Tibial nerve (tissue), 4 donors: ENCODE data around the gene CACNG1. TPM values are rescaled to one million over a fixed set of nuclear protein-coding genes. Genes with fewer than 3 reads are reported as not detected.

ENCODE experiments used
- DNase-seq, 2 donors: peaks; one replicate each; pipeline ENCODE4 v3.0.0-alpha.2; 2019; ENCODE audit warnings: low spot score in 2 of 2
- H3K27ac ChIP-seq, 4 donors: fragments of 200-600 bp; sonication (generic) in 3 of 4; one replicate each; pipeline ENCODE4 v1.5.1; 2017 to 2019; ENCODE audit warnings: mild to moderate bottlenecking in 1 of 4
- H3K27me3 ChIP-seq, 2 donors: fragments of 200-600 bp; sonication (generic) in 1 of 2; one replicate each; pipeline versions ENCODE4 v1.5.1 to v1.6.0; 2017 to 2019
- H3K36me3 ChIP-seq, 3 donors: fragments of 200-600 bp; sonication (generic); one replicate each; pipeline ENCODE4 v1.5.1; 2018 to 2019
- H3K4me1 ChIP-seq, 4 donors: fragments of 200-600 bp; sonication (generic) in 3 of 4; one replicate each; pipeline ENCODE4 v1.5.1; 2017 to 2019
- H3K4me3 ChIP-seq, 4 donors: fragments of 200-600 bp; sonication (generic) in 3 of 4; one replicate each; pipeline ENCODE4 v1.5.1; 2017 to 2019; ENCODE audit warnings: mild to moderate bottlenecking in 1 of 4, moderate library complexity in 1 of 4
- H3K9me3 ChIP-seq, 4 donors: fragments of 200-600 bp; sonication (generic) in 3 of 4; one replicate each; pipeline ENCODE4 v1.5.1; 2017 to 2019
- CTCF ChIP-seq, 5 experiments: fragments of 200-600 bp in 3 of 5; fragments of 450-650 bp in 2 of 5; sonication (generic) in 3 of 5; IDR thresholded peaks; one replicate each; pipeline ENCODE4 v1.5.1; 2016 to 2019; ENCODE audit warnings: antibody characterized with exemption in 5 of 5, mild to moderate bottlenecking in 3 of 5, moderate library complexity in 2 of 5
- EP300 ChIP-seq, 2 donors: sonication (generic); formaldehyde crosslinking; IDR thresholded peaks; one replicate each; pipeline ENCODE4 v1.6.1; 2017; ENCODE audit warnings: antibody characterized with exemption in 2 of 2, mild to moderate bottlenecking in 1 of 2
- POLR2A ChIP-seq, 2 donors: fragments of 450-650 bp; IDR thresholded peaks; one replicate each; pipeline ENCODE4 v1.6.1; 2017; ENCODE audit warnings: antibody characterized with exemption in 2 of 2, mild to moderate bottlenecking in 2 of 2, moderate library complexity in 2 of 2
- WGBS, 2 donors: methylation state at CpG; one replicate each; pipeline ENCODE4 v1.1.5; 2018; 5-methylcytosine and 5-hydroxymethylcytosine counted together
- total RNA-seq, 4 donors: library from RNA; depleted of rRNA; stranded (reverse); fragments of >200 nt; gene quantifications; one replicate each; pipeline ENCODE4 v1.1.0, GENCODE V29; 2016

Gene CACNG1
- total RNA-seq, 4 donors from 2014 or later = not detected

GRCh38 chr17:67069603-67070136 is 25.3 kb downstream of the CACNG1 start:
- 74 to 75% methylated on average over 5 of the region's 5 CpGs for WGBS, 2 donors
- no peak overlapping the region for H3K27ac ChIP-seq
- H3K27me3 ChIP-seq = no peaks in the 10 kb centered on the region
- H3K4me3 ChIP-seq = no peak overlapping the region
- H3K36me3 ChIP-seq = peaks cover 0 to 21% (median 0%) of the 10 kb centered on the region in 3 donors
- no peaks in the 10 kb centered on the region for H3K9me3 ChIP-seq
- TF ChIP-seq EP300 (IDR thresholded peaks at IDR 0.05) = no peak
- no peak for TF ChIP-seq CTCF (IDR thresholded peaks at IDR 0.05)
- TF ChIP-seq POLR2A (IDR thresholded peaks at IDR 0.05) = no peak
- no peak for DNase-seq
- H3K4me1 ChIP-seq = no peaks in the 10 kb centered on the region

GRCh38 chr17:67071595-67071994 is 27.2 kb downstream of the CACNG1 start:
- Histone ChIP-seq H3K4me1 (no peaks in the 10 kb centered on the region), H3K27ac (no peak overlapping the region), H3K36me3 (peaks cover 0 to 35% (median 0%) of the 10 kb centered on the region in 3 donors), H3K27me3 (no peaks in the 10 kb centered on the region), H3K4me3 (no peak overlapping the region), H3K9me3 (no peaks in the 10 kb centered on the region)
- DNase-seq = no peak
- TF ChIP-seq POLR2A (IDR thresholded peaks at IDR 0.05) (no peak), CTCF (IDR thresholded peaks at IDR 0.05) (no peak), EP300 (IDR thresholded peaks at IDR 0.05) (no peak)

DNA sequence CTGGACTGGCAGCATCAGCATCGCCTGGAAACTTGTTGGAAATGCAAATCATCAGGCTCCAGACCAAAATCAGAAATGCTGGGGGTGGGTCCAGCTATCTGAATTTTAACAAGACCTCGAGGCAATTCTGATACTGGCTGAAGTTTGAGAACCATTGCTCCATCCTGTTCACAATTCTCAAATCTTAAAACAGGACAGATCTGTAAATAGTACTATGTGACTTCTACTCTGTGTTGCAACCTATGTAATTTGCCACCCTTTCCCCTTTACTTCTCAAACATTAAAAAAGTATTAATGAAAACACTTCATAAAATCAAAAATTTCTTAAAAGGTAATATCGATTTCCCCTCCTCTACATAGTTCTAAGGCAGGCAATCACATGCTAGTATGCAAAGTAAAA is 28.5 kb downstream of the CACNG1 start:
- DNase-seq = no peak
- H3K4me3 ChIP-seq = no peak overlapping the region
- 83 to 94% methylated on average over 3 of the region's 3 CpGs for WGBS, 2 donors
- H3K27ac ChIP-seq = no peak overlapping the region
- peaks cover 0 to 36% (median under 1%) of the 10 kb centered on the region in 3 donors for H3K36me3 ChIP-seq
- no peaks in the 10 kb centered on the region for H3K9me3 ChIP-seq
- H3K27me3 ChIP-seq = no peaks in the 10 kb centered on the region
- no peak for TF ChIP-seq EP300 (IDR thresholded peaks at IDR 0.05)
- TF ChIP-seq POLR2A (IDR thresholded peaks at IDR 0.05) = no peak
- no peak for TF ChIP-seq CTCF (IDR thresholded peaks at IDR 0.05)
- no peaks in the 10 kb centered on the region for H3K4me1 ChIP-seq

- Histone ChIP-seq H3K4me3 (no peak overlapping the region), H3K27ac (no peak overlapping the region), H3K4me1 (no peaks in the 10 kb centered on the region), H3K27me3 (no peaks in the 10 kb centered on the region), H3K36me3 (peaks cover 0 to 42% (median 8%) of the 10 kb centered on the region in 3 donors), H3K9me3 (no peaks in the 10 kb centered on the region)
- 55 to 57% methylated on average over 3 of the region's 3 CpGs for WGBS, 2 donors
- DNase-seq = no peak
- no peak for TF ChIP-seq EP300 (IDR thresholded peaks at IDR 0.05)
- no peak for TF ChIP-seq CTCF (IDR thresholded peaks at IDR 0.05)
- TF ChIP-seq POLR2A (IDR thresholded peaks at IDR 0.05) = no peak
These were observed 30.4 kb downstream of the CACNG1 start for GRCh38 chr17:67074781-67075180.

DNA sequence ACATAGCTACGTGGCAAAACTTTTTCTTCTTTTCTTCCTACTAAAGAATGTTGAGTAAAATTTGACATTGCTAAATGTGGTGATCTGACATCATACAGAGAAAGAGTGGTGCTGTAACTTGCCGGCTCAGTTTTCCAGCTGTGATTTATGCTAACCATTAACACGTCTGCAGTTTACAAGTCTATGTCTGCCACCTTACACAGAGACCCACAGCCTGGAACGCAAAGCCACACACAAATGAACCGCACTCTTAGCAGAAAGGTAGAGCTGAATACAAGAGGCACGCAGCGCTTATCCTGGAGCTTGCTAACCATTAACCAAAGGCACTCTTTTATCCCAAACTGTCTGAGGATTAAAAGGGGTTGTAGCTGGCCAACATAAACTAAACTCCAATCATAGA is 31.9 kb downstream of the CACNG1 start:
- Histone ChIP-seq H3K9me3 (no peaks in the 10 kb centered on the region), H3K27ac (no peak overlapping the region), H3K4me1 (no peaks in the 10 kb centered on the region), H3K4me3 (no peak overlapping the region), H3K27me3 (no peaks in the 10 kb centered on the region), H3K36me3 (peaks cover 0 to 39% (median 8%) of the 10 kb centered on the region in 3 donors)
- WGBS, 2 donors = 63 to 69% methylated on average over 7 of the region's 7 CpGs
- no peak for DNase-seq
- TF ChIP-seq CTCF (IDR thresholded peaks at IDR 0.05) (no peak), POLR2A (IDR thresholded peaks at IDR 0.05) (no peak), EP300 (IDR thresholded peaks at IDR 0.05) (no peak)
